OCI-LY7 (cell line): ENCODE measurements around the gene APBB2.

ENCODE experiments used
- CTCF ChIP-seq: fragments of 200-600 bp; sonication (generic); conservative IDR thresholded peaks from 2 replicates; pipeline ENCODE4 v1.5.1; 2014; ENCODE audit warnings: mild to moderate bottlenecking, antibody characterized with exemption, low read length, moderate library complexity, mixed read lengths
- EZH2phosphoT487 ChIP-seq: fragments of 200-600 bp; sonication (generic); IDR thresholded peaks from 2 replicates; pipeline ENCODE4 v1.6.1; 2018; ENCODE audit warnings: low read depth, borderline replicate concordance, mild to moderate bottlenecking, mixed run types, antibody characterized with exemption, low read length, moderate library complexity, mixed read lengths

- TF ChIP-seq CTCF (no peak), EZH2phosphoT487 (no peak)
These were observed 31.6 kb upstream of the APBB2 start for GRCh38 chr4:41245983-41246382.
